ENCODE measurements around the gene GAREM1. TPM values are rescaled to one million over a fixed set of nuclear protein-coding genes. Genes with fewer than 3 reads are reported as not detected.

The GAREM1 gene
- total RNA-seq, 1 donor from 2014 or later: 8.7 TPM

DNA sequence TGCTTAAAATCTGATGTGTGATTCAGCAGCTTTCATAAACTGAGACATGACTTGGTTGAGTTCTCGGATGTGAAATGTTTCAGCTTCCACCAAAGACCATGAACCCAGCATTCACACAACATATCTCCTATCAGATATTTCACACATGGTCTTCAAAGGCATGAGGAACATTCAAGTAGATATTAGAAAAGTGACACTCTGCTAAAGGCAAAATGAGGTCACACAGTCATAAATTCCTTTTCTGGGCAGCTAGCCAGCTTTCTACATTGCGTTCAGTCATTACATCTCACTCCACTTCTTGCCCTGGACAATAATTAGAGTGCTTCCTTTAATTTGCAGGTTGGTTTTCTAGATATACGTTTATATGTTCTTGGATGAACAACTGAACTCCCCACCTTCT is 96.7 kb downstream of the GAREM1 start:
- TF ChIP-seq, protein P1, sequence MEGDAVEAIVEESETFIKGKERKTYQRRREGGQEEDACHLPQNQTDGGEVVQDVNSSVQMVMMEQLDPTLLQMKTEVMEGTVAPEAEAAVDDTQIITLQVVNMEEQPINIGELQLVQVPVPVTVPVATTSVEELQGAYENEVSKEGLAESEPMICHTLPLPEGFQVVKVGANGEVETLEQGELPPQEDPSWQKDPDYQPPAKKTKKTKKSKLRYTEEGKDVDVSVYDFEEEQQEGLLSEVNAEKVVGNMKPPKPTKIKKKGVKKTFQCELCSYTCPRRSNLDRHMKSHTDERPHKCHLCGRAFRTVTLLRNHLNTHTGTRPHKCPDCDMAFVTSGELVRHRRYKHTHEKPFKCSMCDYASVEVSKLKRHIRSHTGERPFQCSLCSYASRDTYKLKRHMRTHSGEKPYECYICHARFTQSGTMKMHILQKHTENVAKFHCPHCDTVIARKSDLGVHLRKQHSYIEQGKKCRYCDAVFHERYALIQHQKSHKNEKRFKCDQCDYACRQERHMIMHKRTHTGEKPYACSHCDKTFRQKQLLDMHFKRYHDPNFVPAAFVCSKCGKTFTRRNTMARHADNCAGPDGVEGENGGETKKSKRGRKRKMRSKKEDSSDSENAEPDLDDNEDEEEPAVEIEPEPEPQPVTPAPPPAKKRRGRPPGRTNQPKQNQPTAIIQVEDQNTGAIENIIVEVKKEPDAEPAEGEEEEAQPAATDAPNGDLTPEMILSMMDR (IDR thresholded peaks at IDR 0.05; ENCODE audit: partially characterized antibody, unreplicated experiment): no peak
- Mint-ChIP-seq H3K27me3 (ENCODE audit: unreplicated experiment) (no peaks in the 10 kb centered on the region), H3K36me3 (ENCODE audit: unreplicated experiment) (no peaks in the 10 kb centered on the region), H3K9me3 (ENCODE audit: unreplicated experiment) (no peaks in the 10 kb centered on the region), H3K4me1 (ENCODE audit: low read depth, unreplicated experiment) (no peaks in the 10 kb centered on the region), H3K27ac (ENCODE audit: unreplicated experiment) (no peak overlapping the region), H3K4me3 (ENCODE audit: unreplicated experiment) (no peak overlapping the region)
- DNase-seq: no peak

DNA sequence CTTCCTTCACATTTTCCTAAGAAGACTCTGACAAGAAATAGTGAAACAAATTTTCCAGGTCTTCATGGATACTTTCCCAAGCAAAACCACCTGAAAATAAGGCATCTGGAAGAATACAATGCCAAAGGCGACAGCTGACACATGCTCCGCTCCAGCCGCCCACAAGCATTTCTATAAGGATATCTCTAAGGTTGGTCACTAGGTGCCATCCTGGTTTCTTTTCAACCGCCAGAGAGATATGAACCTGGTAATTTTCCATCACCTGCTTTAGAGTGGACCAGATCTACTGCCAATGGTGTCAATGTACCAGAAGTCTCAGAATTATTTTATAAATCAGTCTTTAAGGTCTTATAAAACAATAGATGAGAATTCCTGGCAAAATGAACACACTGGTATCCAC is 97.2 kb downstream of the GAREM1 start:
- Mint-ChIP-seq H3K4me3 (ENCODE audit: unreplicated experiment) (no peak overlapping the region), H3K27ac (ENCODE audit: unreplicated experiment) (no peak overlapping the region), H3K27me3 (ENCODE audit: unreplicated experiment) (no peaks in the 10 kb centered on the region), H3K4me1 (ENCODE audit: low read depth, unreplicated experiment) (no peaks in the 10 kb centered on the region), H3K9me3 (ENCODE audit: unreplicated experiment) (no peaks in the 10 kb centered on the region), H3K36me3 (ENCODE audit: unreplicated experiment) (no peaks in the 10 kb centered on the region)
- DNase-seq: no peak
- TF ChIP-seq, protein P1 (IDR thresholded peaks at IDR 0.05; ENCODE audit: partially characterized antibody, unreplicated experiment): no peak

DNA sequence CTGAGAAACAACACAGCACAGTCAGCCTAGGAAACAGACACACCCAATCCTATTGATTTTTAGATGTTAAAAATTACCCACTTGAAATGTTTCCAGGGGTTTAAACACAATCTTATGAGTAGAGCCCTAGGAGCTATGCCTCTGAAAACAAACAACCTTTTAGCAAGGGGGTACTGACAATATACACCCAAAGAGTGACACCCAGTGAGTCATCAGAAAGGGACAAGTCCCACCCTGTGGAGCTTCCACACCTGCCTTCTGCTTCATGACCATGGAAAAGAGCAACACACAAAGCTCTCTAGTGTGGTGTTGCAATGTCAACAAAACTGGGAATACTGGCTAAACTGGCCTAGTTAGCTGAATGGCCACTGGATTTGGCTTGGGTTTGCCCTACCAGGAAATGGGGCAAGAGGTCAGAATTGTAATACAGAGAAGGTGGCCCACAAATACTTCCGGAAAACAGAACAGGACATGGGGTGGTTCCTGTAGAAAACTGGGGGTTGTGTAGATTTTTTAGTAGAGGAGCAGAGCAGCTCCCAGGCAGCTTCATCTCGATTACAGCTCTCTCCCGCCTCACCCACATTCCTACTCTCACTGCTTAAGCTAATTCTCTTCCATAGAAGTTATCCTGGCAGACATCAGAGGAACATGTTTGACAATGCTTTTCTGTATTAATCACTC is 98.2 kb downstream of the GAREM1 start:
- no peak for DNase-seq
- H3K27ac Mint-ChIP-seq (ENCODE audit: unreplicated experiment): no peak overlapping the region
- TF ChIP-seq, protein P1 (IDR thresholded peaks at IDR 0.05; ENCODE audit: partially characterized antibody, unreplicated experiment): no peak
- H3K36me3 Mint-ChIP-seq (ENCODE audit: unreplicated experiment): no peaks in the 10 kb centered on the region
- H3K4me3 Mint-ChIP-seq (ENCODE audit: unreplicated experiment): no peak overlapping the region
- no peaks in the 10 kb centered on the region for H3K9me3 Mint-ChIP-seq (ENCODE audit: unreplicated experiment)
- H3K27me3 Mint-ChIP-seq (ENCODE audit: unreplicated experiment): peaks cover 1% of the 10 kb centered on the region
- no peaks in the 10 kb centered on the region for H3K4me1 Mint-ChIP-seq (ENCODE audit: low read depth, unreplicated experiment)

DNA sequence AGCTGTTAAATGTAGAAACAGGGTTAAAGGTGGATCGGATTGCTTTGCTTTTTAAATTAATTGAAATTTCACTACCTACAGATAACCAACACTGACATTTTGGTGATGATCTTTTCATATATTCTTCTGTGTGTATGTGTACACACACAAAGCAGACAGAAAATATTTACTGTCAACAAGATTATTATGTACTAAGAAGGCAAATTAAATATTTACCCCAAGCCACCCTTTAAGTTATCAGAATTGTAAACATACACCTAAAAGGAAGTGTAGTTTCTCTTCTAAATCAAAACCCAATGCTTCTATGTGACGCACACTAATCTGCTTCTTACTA is 98.7 kb downstream of the GAREM1 start:
- H3K4me3 Mint-ChIP-seq (ENCODE audit: unreplicated experiment): no peak overlapping the region

DNA sequence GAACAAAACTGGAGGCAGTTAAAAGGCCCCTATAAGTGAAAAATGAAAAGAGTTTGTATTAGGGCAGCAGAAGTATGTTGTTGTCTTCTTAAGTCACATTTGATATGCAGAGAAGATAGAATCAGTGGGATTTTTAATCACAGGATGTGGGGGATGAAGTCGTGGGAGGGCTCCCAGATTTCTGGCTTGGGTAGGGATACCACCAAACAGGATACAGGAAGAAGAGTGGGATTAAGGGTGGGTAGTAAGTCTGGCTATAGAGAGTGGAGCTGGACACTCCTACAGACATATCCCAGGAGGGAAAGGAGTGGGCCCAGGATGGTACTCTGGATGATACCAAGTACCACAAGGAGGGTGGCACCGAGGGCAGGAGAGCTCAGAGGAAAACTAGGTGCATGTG is 99.3 kb downstream of the GAREM1 start:
- no peak overlapping the region for H3K4me3 Mint-ChIP-seq (ENCODE audit: unreplicated experiment)
- no peak overlapping the region for H3K27ac Mint-ChIP-seq (ENCODE audit: unreplicated experiment)
- TF ChIP-seq, protein P1 (IDR thresholded peaks at IDR 0.05; ENCODE audit: partially characterized antibody, unreplicated experiment): no peak
- H3K9me3 Mint-ChIP-seq (ENCODE audit: unreplicated experiment): no peaks in the 10 kb centered on the region
- H3K36me3 Mint-ChIP-seq (ENCODE audit: unreplicated experiment): no peaks in the 10 kb centered on the region
- H3K27me3 Mint-ChIP-seq (ENCODE audit: unreplicated experiment): peaks cover 2% of the 10 kb centered on the region
- DNase-seq: no peak
- H3K4me1 Mint-ChIP-seq (ENCODE audit: low read depth, unreplicated experiment): no peaks in the 10 kb centered on the region

More for the DNA sequence above, 98.7 kb downstream of the GAREM1 start:
- no peaks in the 10 kb centered on the region for H3K9me3 Mint-ChIP-seq (ENCODE audit: unreplicated experiment)
- DNase-seq: no peak
- TF ChIP-seq, protein P1 (IDR thresholded peaks at IDR 0.05; ENCODE audit: partially characterized antibody, unreplicated experiment): no peak
- H3K4me1 Mint-ChIP-seq (ENCODE audit: low read depth, unreplicated experiment): no peaks in the 10 kb centered on the region
- no peak overlapping the region for H3K27ac Mint-ChIP-seq (ENCODE audit: unreplicated experiment)
- H3K27me3 Mint-ChIP-seq (ENCODE audit: unreplicated experiment): peaks cover 2% of the 10 kb centered on the region
- H3K36me3 Mint-ChIP-seq (ENCODE audit: unreplicated experiment): no peaks in the 10 kb centered on the region

Measured in glutamatergic neuron (in vitro differentiated cells).